Liver (tissue), 3 donors: ENCODE measurements around the gene YPEL2.

Experiments
- CTCF ChIP-seq: fragments of 150-350 bp; IDR thresholded peaks from 2 replicates; pipeline ENCODE4 v1.5.1; 2017; ENCODE audit warnings: improper control_type of control experiment, low read depth, low read length; ENCODE audit not compliant: missing input control
- EGR1 ChIP-seq, 2 donors: IDR thresholded peaks; 2 replicates each; pipeline ENCODE4 v1.6.1; 2016 to 2018; ENCODE audit warnings: antibody characterized with exemption in 2 of 2, low read depth in 2 of 2
- HNF4A ChIP-seq, 2 donors: conservative IDR thresholded peaks; 2 replicates each; pipeline ENCODE4 v1.6.1; 2016; ENCODE audit warnings: antibody characterized with exemption in 2 of 2, mild to moderate bottlenecking in 2 of 2
- HNF4G ChIP-seq: IDR thresholded peaks from 2 replicates; pipeline ENCODE4 v1.6.1; 2016; ENCODE audit warnings: antibody characterized with exemption
- JUND ChIP-seq, 2 donors: IDR thresholded peaks; 2 replicates each; pipeline ENCODE4 v1.6.1; 2016; ENCODE audit warnings: antibody characterized with exemption in 2 of 2
- RAD21 ChIP-seq, 2 donors: IDR thresholded peaks; 2 replicates each; pipeline ENCODE4 v1.6.1; 2016; ENCODE audit warnings: antibody characterized with exemption in 2 of 2, mild to moderate bottlenecking in 2 of 2
- SP1 ChIP-seq: IDR thresholded peaks from 2 replicates; pipeline ENCODE4 v1.6.1; 2018; ENCODE audit warnings: antibody characterized with exemption, mild to moderate bottlenecking
- TF ChIP-seq, protein P1 (sequence below): IDR thresholded peaks from 2 replicates; pipeline ENCODE4 v1.6.1; 2016; ENCODE audit warnings: antibody characterized with exemption, mild to moderate bottlenecking
- TF ChIP-seq, protein P2 (sequence below): IDR thresholded peaks from 2 replicates; pipeline ENCODE4 v1.6.1; 2016; ENCODE audit warnings: antibody characterized with exemption
- TF ChIP-seq, protein P3 (sequence below): IDR thresholded peaks from 2 replicates; pipeline ENCODE4 v1.6.1; 2016; ENCODE audit warnings: antibody characterized with exemption
- donor health status: healthy.
- donor health status: healthy.

- TF ChIP-seq CTCF = no peak
- TF ChIP-seq EGR1 (IDR thresholded peaks at IDR 0.05; ENCODE audit: low read depth in 2 of 2) = no peak
- TF ChIP-seq, protein P1, sequence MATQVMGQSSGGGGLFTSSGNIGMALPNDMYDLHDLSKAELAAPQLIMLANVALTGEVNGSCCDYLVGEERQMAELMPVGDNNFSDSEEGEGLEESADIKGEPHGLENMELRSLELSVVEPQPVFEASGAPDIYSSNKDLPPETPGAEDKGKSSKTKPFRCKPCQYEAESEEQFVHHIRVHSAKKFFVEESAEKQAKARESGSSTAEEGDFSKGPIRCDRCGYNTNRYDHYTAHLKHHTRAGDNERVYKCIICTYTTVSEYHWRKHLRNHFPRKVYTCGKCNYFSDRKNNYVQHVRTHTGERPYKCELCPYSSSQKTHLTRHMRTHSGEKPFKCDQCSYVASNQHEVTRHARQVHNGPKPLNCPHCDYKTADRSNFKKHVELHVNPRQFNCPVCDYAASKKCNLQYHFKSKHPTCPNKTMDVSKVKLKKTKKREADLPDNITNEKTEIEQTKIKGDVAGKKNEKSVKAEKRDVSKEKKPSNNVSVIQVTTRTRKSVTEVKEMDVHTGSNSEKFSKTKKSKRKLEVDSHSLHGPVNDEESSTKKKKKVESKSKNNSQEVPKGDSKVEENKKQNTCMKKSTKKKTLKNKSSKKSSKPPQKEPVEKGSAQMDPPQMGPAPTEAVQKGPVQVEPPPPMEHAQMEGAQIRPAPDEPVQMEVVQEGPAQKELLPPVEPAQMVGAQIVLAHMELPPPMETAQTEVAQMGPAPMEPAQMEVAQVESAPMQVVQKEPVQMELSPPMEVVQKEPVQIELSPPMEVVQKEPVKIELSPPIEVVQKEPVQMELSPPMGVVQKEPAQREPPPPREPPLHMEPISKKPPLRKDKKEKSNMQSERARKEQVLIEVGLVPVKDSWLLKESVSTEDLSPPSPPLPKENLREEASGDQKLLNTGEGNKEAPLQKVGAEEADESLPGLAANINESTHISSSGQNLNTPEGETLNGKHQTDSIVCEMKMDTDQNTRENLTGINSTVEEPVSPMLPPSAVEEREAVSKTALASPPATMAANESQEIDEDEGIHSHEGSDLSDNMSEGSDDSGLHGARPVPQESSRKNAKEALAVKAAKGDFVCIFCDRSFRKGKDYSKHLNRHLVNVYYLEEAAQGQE = no peak
- TF ChIP-seq, protein P2, sequence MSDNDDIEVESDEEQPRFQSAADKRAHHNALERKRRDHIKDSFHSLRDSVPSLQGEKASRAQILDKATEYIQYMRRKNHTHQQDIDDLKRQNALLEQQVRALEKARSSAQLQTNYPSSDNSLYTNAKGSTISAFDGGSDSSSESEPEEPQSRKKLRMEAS = no peak
- TF ChIP-seq SP1 = no peak
- TF ChIP-seq HNF4A (conservative IDR thresholded peaks at IDR 0.05) = no peak
- TF ChIP-seq RAD21 (IDR thresholded peaks at IDR 0.05) = no peak
- TF ChIP-seq HNF4G = no peak
- TF ChIP-seq JUND (IDR thresholded peaks at IDR 0.05) = no peak
- TF ChIP-seq, protein P3, sequence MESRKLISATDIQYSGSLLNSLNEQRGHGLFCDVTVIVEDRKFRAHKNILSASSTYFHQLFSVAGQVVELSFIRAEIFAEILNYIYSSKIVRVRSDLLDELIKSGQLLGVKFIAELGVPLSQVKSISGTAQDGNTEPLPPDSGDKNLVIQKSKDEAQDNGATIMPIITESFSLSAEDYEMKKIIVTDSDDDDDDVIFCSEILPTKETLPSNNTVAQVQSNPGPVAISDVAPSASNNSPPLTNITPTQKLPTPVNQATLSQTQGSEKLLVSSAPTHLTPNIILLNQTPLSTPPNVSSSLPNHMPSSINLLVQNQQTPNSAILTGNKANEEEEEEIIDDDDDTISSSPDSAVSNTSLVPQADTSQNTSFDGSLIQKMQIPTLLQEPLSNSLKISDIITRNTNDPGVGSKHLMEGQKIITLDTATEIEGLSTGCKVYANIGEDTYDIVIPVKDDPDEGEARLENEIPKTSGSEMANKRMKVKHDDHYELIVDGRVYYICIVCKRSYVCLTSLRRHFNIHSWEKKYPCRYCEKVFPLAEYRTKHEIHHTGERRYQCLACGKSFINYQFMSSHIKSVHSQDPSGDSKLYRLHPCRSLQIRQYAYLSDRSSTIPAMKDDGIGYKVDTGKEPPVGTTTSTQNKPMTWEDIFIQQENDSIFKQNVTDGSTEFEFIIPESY = no peak
These were observed 47.1 kb upstream of the YPEL2 start for GRCh38 chr17:59284317-59284716.
